Transverse colon (tissue), 4 donors: Measurements from ENCODE around the gene CRYGD. TPM values are rescaled to one million over a fixed set of nuclear protein-coding genes. Genes with fewer than 3 reads are reported as not detected.

Experiments
- DNase-seq: peaks from one replicate; pipeline ENCODE4 v3.0.0-alpha.2; 2019
- H3K27ac ChIP-seq, 4 donors: fragments of 200-600 bp; sonication (generic); 2 replicates each; pipeline ENCODE4 v1.5.1; 2016 to 2018; ENCODE audit warnings: inconsistent platforms in 4 of 4
- H3K27me3 ChIP-seq: fragments of 200-600 bp; sonication (generic); 2 replicates; pipeline ENCODE4 v1.5.1; 2017; ENCODE audit warnings: inconsistent platforms
- H3K36me3 ChIP-seq, 4 donors: fragments of 200-600 bp; sonication (generic); 2 replicates each; pipeline ENCODE4 v1.5.1; 2017 to 2019; ENCODE audit warnings: inconsistent platforms in 4 of 4
- H3K4me1 ChIP-seq, 4 donors: fragments of 200-600 bp; sonication (generic); 2 replicates each; pipeline ENCODE4 v1.5.1; 2017 to 2020; ENCODE audit warnings: inconsistent platforms in 4 of 4
- H3K4me3 ChIP-seq, 4 donors: fragments of 200-600 bp; sonication (generic); 1 replicate in 1 of 4; 2 replicates in 3 of 4; pipeline versions ENCODE4 v1.5.1 to v1.6.1; 2017 to 2019; ENCODE audit warnings: inconsistent platforms in 4 of 4
- H3K9me3 ChIP-seq, 2 donors: fragments of 200-600 bp; sonication (generic); 2 replicates each; pipeline ENCODE4 v1.5.1; 2017 to 2019; ENCODE audit warnings: inconsistent platforms in 2 of 2
- EP300 ChIP-seq: sonication (generic); formaldehyde crosslinking; IDR thresholded peaks from one replicate; pipeline ENCODE4 v1.6.1; 2017; ENCODE audit warnings: antibody characterized with exemption, low read depth
- POLR2A ChIP-seq: fragments of 450-650 bp; IDR thresholded peaks from one replicate; pipeline ENCODE4 v1.6.1; 2016; ENCODE audit warnings: antibody characterized with exemption, mild to moderate bottlenecking, moderate library complexity
- POLR2AphosphoS5 ChIP-seq, 3 donors: sonication (generic); formaldehyde crosslinking; IDR thresholded peaks; one replicate each; pipeline ENCODE4 v1.6.1; 2016; ENCODE audit warnings: antibody characterized with exemption in 3 of 3
- WGBS, 2 donors: methylation state at CpG; one replicate each; pipeline ENCODE4 v1.1.5; 2018; ENCODE audit warnings: low coverage in 1 of 2; 5-methylcytosine and 5-hydroxymethylcytosine counted together
- in situ Hi-C, 4 donors: fragments of 200-750 bp; cut with MboI; loops; one replicate each; pipeline versions ENCODE4 v1.15.0 to v1.15.1; 2017; ENCODE audit warnings: low sequenced_read_pairs in 3 of 4, low pct_ligation_motif_present in 1 of 4, low pct_unique_long_range_greater_than_20kb in 1 of 4
- intact Hi-C: fragments of 100-400 bp; cut with DNase I; formaldehyde crosslinking; loops from one replicate; pipeline ENCODE4 v1.15.1; 2023; ENCODE audit warnings: low total_unique reads
- total RNA-seq, 4 donors: library from RNA; depleted of rRNA; stranded (reverse); fragments of >200 nt; gene quantifications; one replicate each; pipeline ENCODE4 v1.1.0, GENCODE V29; 2016
- TF ChIP-seq, protein P1 (sequence below), 5 experiments: fragments of 200-600 bp in 3 of 5; fragments of 450-650 bp in 2 of 5; sonication (generic) in 3 of 5; IDR thresholded peaks; 1 replicate in 2 of 5; 2 replicates in 3 of 5; pipeline ENCODE4 v1.5.1; 2016 to 2017; ENCODE audit warnings: antibody characterized with exemption in 5 of 5, inconsistent platforms in 3 of 5, mild to moderate bottlenecking in 2 of 5, moderate library complexity in 1 of 5

Gene CRYGD
- total RNA-seq, 4 donors from 2014 or later = not detected

DNA sequence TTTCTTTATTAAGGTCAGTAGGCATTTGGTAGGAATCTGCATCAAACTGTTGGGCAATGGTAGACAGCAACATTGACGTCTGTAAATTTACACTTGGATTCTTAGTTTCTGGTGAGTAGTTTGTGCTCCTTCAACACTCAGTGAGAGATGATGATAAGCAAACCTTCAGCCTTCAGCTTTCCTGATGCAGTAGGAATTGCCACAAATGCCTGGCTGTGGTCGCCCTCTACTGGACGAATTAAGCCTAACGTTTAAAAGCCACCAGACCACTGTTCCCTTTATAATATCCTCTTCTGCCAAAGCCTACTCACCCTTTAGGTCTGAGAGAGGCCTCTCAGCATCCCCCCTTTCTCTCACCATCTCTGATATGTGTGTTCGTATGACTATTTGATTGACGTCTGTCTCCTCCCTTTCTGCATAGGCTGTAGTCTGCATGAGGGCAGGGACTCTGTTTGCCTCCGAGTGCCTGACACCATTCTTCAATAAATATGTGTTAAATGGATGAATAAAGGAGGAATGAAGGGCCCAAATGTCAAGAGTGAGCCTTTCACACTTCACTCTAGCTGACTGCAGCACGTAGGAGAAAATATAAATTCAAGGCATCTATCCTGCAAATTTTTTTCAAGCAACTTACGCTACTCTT, 52.0 kb downstream of the CRYGD start:
- Histone ChIP-seq H3K27me3 (no peaks in the 10 kb centered on the region), H3K4me3 (no peak overlapping the region), H3K36me3 (no peaks in the 10 kb centered on the region), H3K4me1 (peaks cover 0 to 6% (median 0%) of the 10 kb centered on the region in 4 donors), H3K27ac (no peak overlapping the region), H3K9me3 (no peaks in the 10 kb centered on the region)
- TF ChIP-seq POLR2A (no peak), POLR2AphosphoS5 (IDR thresholded peaks at IDR 0.05) (no peak), EP300 (no peak)
- TF ChIP-seq, protein P1, sequence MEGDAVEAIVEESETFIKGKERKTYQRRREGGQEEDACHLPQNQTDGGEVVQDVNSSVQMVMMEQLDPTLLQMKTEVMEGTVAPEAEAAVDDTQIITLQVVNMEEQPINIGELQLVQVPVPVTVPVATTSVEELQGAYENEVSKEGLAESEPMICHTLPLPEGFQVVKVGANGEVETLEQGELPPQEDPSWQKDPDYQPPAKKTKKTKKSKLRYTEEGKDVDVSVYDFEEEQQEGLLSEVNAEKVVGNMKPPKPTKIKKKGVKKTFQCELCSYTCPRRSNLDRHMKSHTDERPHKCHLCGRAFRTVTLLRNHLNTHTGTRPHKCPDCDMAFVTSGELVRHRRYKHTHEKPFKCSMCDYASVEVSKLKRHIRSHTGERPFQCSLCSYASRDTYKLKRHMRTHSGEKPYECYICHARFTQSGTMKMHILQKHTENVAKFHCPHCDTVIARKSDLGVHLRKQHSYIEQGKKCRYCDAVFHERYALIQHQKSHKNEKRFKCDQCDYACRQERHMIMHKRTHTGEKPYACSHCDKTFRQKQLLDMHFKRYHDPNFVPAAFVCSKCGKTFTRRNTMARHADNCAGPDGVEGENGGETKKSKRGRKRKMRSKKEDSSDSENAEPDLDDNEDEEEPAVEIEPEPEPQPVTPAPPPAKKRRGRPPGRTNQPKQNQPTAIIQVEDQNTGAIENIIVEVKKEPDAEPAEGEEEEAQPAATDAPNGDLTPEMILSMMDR (IDR thresholded peaks at IDR 0.05) = peak; percentile 61 to 81 (median 78)
- intact Hi-C loops (no loop called here), in situ Hi-C loops (no loop called here)
- WGBS, 2 donors = 26 to 28% methylated on average over 9 of the region's 9 CpGs
- peak; percentile 69 for DNase-seq

Other genes starting within 250 kb of the CRYGD start
- gene PLEKHM3, start 99.0 kb downstream of the CRYGD start, total RNA-seq = 10 to 100 TPM; 19.1 to 26.5 (median 24.0) TPM
- not detected for gene CRYGC, start 5.3 kb upstream of the CRYGD start, total RNA-seq
- gene CRYGB, start 21.6 kb upstream of the CRYGD start, total RNA-seq = not detected
- not detected for gene CRYGA, start 39.1 kb upstream of the CRYGD start, total RNA-seq
- gene C2orf80, start 65.5 kb upstream of the CRYGD start, total RNA-seq = not detected
- gene IDH1, start 130.5 kb upstream of the CRYGD start, total RNA-seq = 100 to 1,000 TPM in 3 of 4 donors, 10 to 100 TPM in 1; 47.9 to 164 (median 136) TPM
- gene PIKFYVE, start 141.7 kb upstream of the CRYGD start, total RNA-seq = 10 to 100 TPM; 11.9 to 35.6 (median 18.0) TPM